Measurements from ENCODE around the gene MAPK1.
"Not testable (repeated sequence)": the region's sequence is repeated elsewhere in the genome, so short reads cannot be mapped to it uniquely, and the experiment has no call there.

Gene MAPK1

GRCh38 chr22:21815357-21815756, 52.1 kb downstream of the MAPK1 start:
- H3K9me2 ChIP-seq (replicated peaks; ENCODE audit: insufficient read depth, low read length): no peaks in the 10 kb centered on the region
- H3K9me3 ChIP-seq (replicated peaks; ENCODE audit: insufficient read depth, low read length): no peaks in the 10 kb centered on the region
- no peak overlapping the region for H3K4me3 ChIP-seq (ENCODE audit: low read length)
- no peaks in the 10 kb centered on the region for H3K27me3 ChIP-seq (replicated peaks; ENCODE audit: insufficient read depth, low read length)
- H3K4me2 ChIP-seq (ENCODE audit: low read depth, low read length): no peak overlapping the region
- no peaks in the 10 kb centered on the region for H3K36me3 ChIP-seq (replicated peaks; ENCODE audit: insufficient read depth, low read length)
- H2AFZ ChIP-seq (ENCODE audit: low read length): no peak overlapping the region
- H3K9ac ChIP-seq (ENCODE audit: low read length): no peak overlapping the region
- TF ChIP-seq EZH2 (optimal IDR thresholded peaks at IDR 0.05; ENCODE audit: low read depth, low read length) (no peak), EZH2phosphoT487 (IDR thresholded peaks at IDR 0.05; ENCODE audit: low read length) (no peak)
- no peaks in the 10 kb centered on the region for H3F3A ChIP-seq (ENCODE audit: insufficient read depth, low read length)
- no peaks in the 10 kb centered on the region for H3K4me1 ChIP-seq (ENCODE audit: low read length)
- no peak for DNase-seq
- H3K79me2 ChIP-seq (ENCODE audit: low read length): peaks cover 70% of the 10 kb centered on the region
- no peak overlapping the region for H3K27ac ChIP-seq (ENCODE audit: low read length)
- H4K20me1 ChIP-seq (ENCODE audit: insufficient read depth, low read length): peaks cover 8% of the 10 kb centered on the region; the same call in 1 of the 2 replicates

GRCh38 chr22:21811982-21812381, 55.5 kb downstream of the MAPK1 start:
- Histone ChIP-seq H3K4me3 (ENCODE audit: low read length) (no peak overlapping the region), H3K4me2 (ENCODE audit: low read depth, low read length) (no peak overlapping the region), H3K9me2 (replicated peaks; ENCODE audit: insufficient read depth, low read length) (no peaks in the 10 kb centered on the region), H3K9me3 (replicated peaks; ENCODE audit: insufficient read depth, low read length) (no peaks in the 10 kb centered on the region), H3K4me1 (ENCODE audit: low read length) (no peaks in the 10 kb centered on the region), H3K27ac (ENCODE audit: low read length) (no peak overlapping the region), H3K36me3 (replicated peaks; ENCODE audit: insufficient read depth, low read length) (no peaks in the 10 kb centered on the region), H3F3A (ENCODE audit: insufficient read depth, low read length) (no peaks in the 10 kb centered on the region), H3K9ac (ENCODE audit: low read length) (no peak overlapping the region), H3K79me2 (ENCODE audit: low read length) (peaks cover 74% of the 10 kb centered on the region), H3K27me3 (replicated peaks; ENCODE audit: insufficient read depth, low read length) (no peaks in the 10 kb centered on the region), H2AFZ (ENCODE audit: low read length) (no peak overlapping the region), H4K20me1 (ENCODE audit: insufficient read depth, low read length) (peaks cover 8% of the 10 kb centered on the region; the same call in 1 of the 2 replicates)
- TF ChIP-seq EZH2 (optimal IDR thresholded peaks at IDR 0.05; ENCODE audit: low read depth, low read length) (no peak), EZH2phosphoT487 (IDR thresholded peaks at IDR 0.05; ENCODE audit: low read length) (no peak), CTCF (IDR thresholded peaks at IDR 0.05; ENCODE audit: low read length) (no peak)
- no peak for DNase-seq

- H3K4me1 ChIP-seq (ENCODE audit: low read length): no peaks in the 10 kb centered on the region
- peaks cover 39% of the 10 kb centered on the region for H3K79me2 ChIP-seq (ENCODE audit: low read length)
- no peaks in the 10 kb centered on the region for H3K9me3 ChIP-seq (replicated peaks; ENCODE audit: insufficient read depth, low read length)
- no peaks in the 10 kb centered on the region for H3K9me2 ChIP-seq (replicated peaks; ENCODE audit: insufficient read depth, low read length)
- H3K4me2 ChIP-seq (ENCODE audit: low read depth, low read length): no peak overlapping the region
- H3F3A ChIP-seq (ENCODE audit: insufficient read depth, low read length): no peaks in the 10 kb centered on the region
- peaks cover 5% of the 10 kb centered on the region; the same call in 1 of the 2 replicates for H3K36me3 ChIP-seq (replicated peaks; ENCODE audit: insufficient read depth, low read length)
- 0 out of 2 replicates have a peak, but pooled peaks cover 3% of the 10 kb centered on the region for H4K20me1 ChIP-seq (ENCODE audit: insufficient read depth, low read length)
- H3K27ac ChIP-seq (ENCODE audit: low read length): no peak overlapping the region
- H3K4me3 ChIP-seq (ENCODE audit: low read length): no peak overlapping the region
- H3K9ac ChIP-seq (ENCODE audit: low read length): no peak overlapping the region
- no peaks in the 10 kb centered on the region for H3K27me3 ChIP-seq (replicated peaks; ENCODE audit: insufficient read depth, low read length)
- no peak for DNase-seq
- TF ChIP-seq EZH2 (optimal IDR thresholded peaks at IDR 0.05; ENCODE audit: low read depth, low read length): no peak
- TF ChIP-seq CTCF (IDR thresholded peaks at IDR 0.05; ENCODE audit: low read length): no peak
- TF ChIP-seq EZH2phosphoT487 (IDR thresholded peaks at IDR 0.05; ENCODE audit: low read length): no peak
- H2AFZ ChIP-seq (ENCODE audit: low read length): no peak overlapping the region
Measured at GRCh38 chr22:21807544-21808529, 59.6 kb downstream of the MAPK1 start.

- H2AFZ ChIP-seq (ENCODE audit: low read length); H3K9ac ChIP-seq (ENCODE audit: low read length); H3K4me2 ChIP-seq (ENCODE audit: low read depth, low read length); H3K4me1 ChIP-seq (ENCODE audit: low read length); DNase-seq; H3K27me3 ChIP-seq (replicated peaks; ENCODE audit: insufficient read depth, low read length); H3K4me3 ChIP-seq (ENCODE audit: low read length); H3F3A ChIP-seq (ENCODE audit: insufficient read depth, low read length); H3K27ac ChIP-seq (ENCODE audit: low read length); H3K36me3 ChIP-seq (replicated peaks; ENCODE audit: insufficient read depth, low read length); H3K9me3 ChIP-seq (replicated peaks; ENCODE audit: insufficient read depth, low read length); H3K9me2 ChIP-seq (replicated peaks; ENCODE audit: insufficient read depth, low read length); H4K20me1 ChIP-seq (ENCODE audit: insufficient read depth, low read length): not testable (repeated sequence)
- H3K79me2 ChIP-seq (ENCODE audit: low read length): peaks cover 20% of the 10 kb centered on the region
Measured at GRCh38 chr22:21805325-21805724, 62.1 kb downstream of the MAPK1 start.

All from MM.1S (cell line).